ENCODE results near the gene TBC1D5.

The TBC1D5 gene

GRCh38 chr3:17607905-17608304, 134.5 kb downstream of the TBC1D5 start:
- DNase-seq = no peak
- TF ChIP-seq, protein P1, sequence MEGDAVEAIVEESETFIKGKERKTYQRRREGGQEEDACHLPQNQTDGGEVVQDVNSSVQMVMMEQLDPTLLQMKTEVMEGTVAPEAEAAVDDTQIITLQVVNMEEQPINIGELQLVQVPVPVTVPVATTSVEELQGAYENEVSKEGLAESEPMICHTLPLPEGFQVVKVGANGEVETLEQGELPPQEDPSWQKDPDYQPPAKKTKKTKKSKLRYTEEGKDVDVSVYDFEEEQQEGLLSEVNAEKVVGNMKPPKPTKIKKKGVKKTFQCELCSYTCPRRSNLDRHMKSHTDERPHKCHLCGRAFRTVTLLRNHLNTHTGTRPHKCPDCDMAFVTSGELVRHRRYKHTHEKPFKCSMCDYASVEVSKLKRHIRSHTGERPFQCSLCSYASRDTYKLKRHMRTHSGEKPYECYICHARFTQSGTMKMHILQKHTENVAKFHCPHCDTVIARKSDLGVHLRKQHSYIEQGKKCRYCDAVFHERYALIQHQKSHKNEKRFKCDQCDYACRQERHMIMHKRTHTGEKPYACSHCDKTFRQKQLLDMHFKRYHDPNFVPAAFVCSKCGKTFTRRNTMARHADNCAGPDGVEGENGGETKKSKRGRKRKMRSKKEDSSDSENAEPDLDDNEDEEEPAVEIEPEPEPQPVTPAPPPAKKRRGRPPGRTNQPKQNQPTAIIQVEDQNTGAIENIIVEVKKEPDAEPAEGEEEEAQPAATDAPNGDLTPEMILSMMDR (IDR thresholded peaks at IDR 0.05; ENCODE audit: low read depth, low read length, missing control alignments) = no peak
- Histone ChIP-seq H3K4me3 (ENCODE audit: low read depth, low read length) (no peak overlapping the region), H3K36me3 (replicated peaks) (no peaks in the 10 kb centered on the region), H3K27me3 (replicated peaks) (no peaks in the 10 kb centered on the region), H3K27ac (no peak overlapping the region)
- in situ Hi-C loops (cut with HindIII; ENCODE audit: low pct_ligation_motif_present, low sequenced_read_pairs) = loop anchor here (25.0 kb wide), 1 partner anchor 229 kb away; no protein-coding TSS in a partner anchor

DNA sequence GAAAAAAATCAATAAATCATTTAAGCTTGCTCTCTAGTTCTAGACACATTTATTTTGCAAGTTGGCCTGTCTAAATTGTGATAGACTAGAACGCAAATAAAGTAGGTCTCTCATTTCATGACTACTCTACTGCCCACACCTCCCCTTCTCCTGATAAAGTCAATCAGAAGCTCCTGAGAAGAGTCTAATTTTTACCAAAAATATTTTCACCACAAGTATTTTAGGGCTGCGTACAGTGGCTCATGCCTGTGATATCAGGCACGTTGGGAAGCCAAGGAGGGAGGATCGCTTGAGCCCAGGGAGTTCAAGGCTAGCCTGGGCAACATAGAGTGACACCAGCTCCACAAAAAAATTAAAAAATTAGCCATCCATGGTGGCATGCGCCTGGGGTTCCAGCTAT, 136.5 kb downstream of the TBC1D5 start:
- no peaks in the 10 kb centered on the region for H3K36me3 ChIP-seq (replicated peaks)
- H3K27ac ChIP-seq = no peak overlapping the region
- H3K4me3 ChIP-seq (ENCODE audit: low read depth, low read length) = no peak overlapping the region
- no peaks in the 10 kb centered on the region for H3K27me3 ChIP-seq (replicated peaks)
- TF ChIP-seq, protein P1 (IDR thresholded peaks at IDR 0.05; ENCODE audit: low read depth, low read length, missing control alignments) = no peak
- in situ Hi-C loops (cut with HindIII; ENCODE audit: low pct_ligation_motif_present, low sequenced_read_pairs) = loop anchor here (25.0 kb wide), 1 partner anchor 231 kb away; no protein-coding TSS in a partner anchor
- DNase-seq = no peak

- Histone ChIP-seq H3K4me3 (ENCODE audit: low read depth, low read length) (no peak overlapping the region), H3K27me3 (replicated peaks) (no peaks in the 10 kb centered on the region), H3K27ac (no peak overlapping the region), H3K36me3 (replicated peaks) (no peaks in the 10 kb centered on the region)
- in situ Hi-C loops (cut with HindIII; ENCODE audit: low pct_ligation_motif_present, low sequenced_read_pairs) = loop anchor here (25.0 kb wide), 1 partner anchor 232 kb away; no protein-coding TSS in a partner anchor
- TF ChIP-seq, protein P1 (IDR thresholded peaks at IDR 0.05; ENCODE audit: low read depth, low read length, missing control alignments) = no peak
- DNase-seq = peak; percentile 32
Measured at GRCh38 chr3:17605032-17605431, 137.4 kb downstream of the TBC1D5 start.

DNA sequence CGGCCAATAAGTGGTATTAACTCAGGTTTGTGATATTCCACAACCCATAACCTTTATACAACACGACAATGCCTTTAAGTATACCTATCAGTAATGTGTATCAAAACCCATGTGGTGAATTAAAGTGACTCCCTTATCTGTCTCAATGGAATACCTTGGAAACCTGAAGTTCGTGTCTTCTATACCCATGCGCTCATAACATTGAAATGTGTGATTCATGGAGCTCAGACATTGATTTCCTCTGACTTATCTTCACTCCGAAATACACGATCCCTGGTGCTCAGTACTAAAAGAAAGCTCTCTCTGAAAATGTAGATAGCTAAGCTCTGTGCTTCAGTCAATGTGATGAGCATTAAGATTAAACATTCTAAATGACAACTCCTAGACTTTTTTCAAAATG, 140.3 kb downstream of the TBC1D5 start:
- peak; percentile 53 for DNase-seq
- H3K27me3 ChIP-seq (replicated peaks) = no peaks in the 10 kb centered on the region
- H3K27ac ChIP-seq = no peak overlapping the region
- H3K4me3 ChIP-seq (ENCODE audit: low read depth, low read length) = no peak overlapping the region
- TF ChIP-seq, protein P1 (IDR thresholded peaks at IDR 0.05; ENCODE audit: low read depth, low read length, missing control alignments) = no peak
- H3K36me3 ChIP-seq (replicated peaks) = no peaks in the 10 kb centered on the region
- in situ Hi-C loops (cut with HindIII; ENCODE audit: low pct_ligation_motif_present, low sequenced_read_pairs) = loop anchor here (25.0 kb wide), 1 partner anchor 235 kb away; no protein-coding TSS in a partner anchor

DNA sequence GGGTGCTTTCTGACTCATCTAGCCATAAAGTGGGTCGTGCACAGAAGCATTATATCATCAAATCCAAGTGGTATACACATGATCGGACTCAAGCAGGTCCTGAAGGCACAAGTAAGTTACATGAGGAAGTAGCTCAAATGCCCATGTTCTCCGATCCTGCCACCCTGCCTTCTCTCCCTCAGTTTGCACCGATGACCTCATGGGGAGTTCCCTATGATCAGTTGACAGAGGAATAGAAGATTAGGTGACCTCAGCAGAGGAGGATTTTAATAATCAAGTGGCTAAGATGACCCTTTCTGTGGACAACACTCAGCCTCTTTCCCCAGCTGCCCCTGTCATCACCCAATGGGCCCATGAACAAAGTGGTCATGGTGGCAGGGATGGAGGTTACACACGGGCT, 149.5 kb downstream of the TBC1D5 start:
- Histone ChIP-seq H3K4me3 (ENCODE audit: low read depth, low read length) (no peak overlapping the region), H3K27ac (no peak overlapping the region), H3K27me3 (replicated peaks) (no peaks in the 10 kb centered on the region), H3K36me3 (replicated peaks) (no peaks in the 10 kb centered on the region)
- in situ Hi-C loops (cut with HindIII; ENCODE audit: low pct_ligation_motif_present, low sequenced_read_pairs) = no loop called here
- TF ChIP-seq, protein P1 (IDR thresholded peaks at IDR 0.05; ENCODE audit: low read depth, low read length, missing control alignments) = no peak
- DNase-seq = no peak

GRCh38 chr3:17590465-17590864, 152.0 kb downstream of the TBC1D5 start:
- in situ Hi-C loops (cut with HindIII; ENCODE audit: low pct_ligation_motif_present, low sequenced_read_pairs) = no loop called here
- Histone ChIP-seq H3K27ac (no peak overlapping the region), H3K36me3 (replicated peaks) (no peaks in the 10 kb centered on the region), H3K4me3 (ENCODE audit: low read depth, low read length) (no peak overlapping the region), H3K27me3 (replicated peaks) (no peaks in the 10 kb centered on the region)
- TF ChIP-seq, protein P1 (IDR thresholded peaks at IDR 0.05; ENCODE audit: low read depth, low read length, missing control alignments) = no peak
- DNase-seq = no peak
